Measurements from ENCODE around the gene TOPAZ1. TPM values are rescaled to one million over a fixed set of nuclear protein-coding genes. Genes with fewer than 3 reads are reported as not detected.
A peak's percentile ranks its signal among the peaks of the same experiment; 100 is the strongest.

Gene TOPAZ1
- total RNA-seq, 4 donors from 2014 or later = not detected

DNA sequence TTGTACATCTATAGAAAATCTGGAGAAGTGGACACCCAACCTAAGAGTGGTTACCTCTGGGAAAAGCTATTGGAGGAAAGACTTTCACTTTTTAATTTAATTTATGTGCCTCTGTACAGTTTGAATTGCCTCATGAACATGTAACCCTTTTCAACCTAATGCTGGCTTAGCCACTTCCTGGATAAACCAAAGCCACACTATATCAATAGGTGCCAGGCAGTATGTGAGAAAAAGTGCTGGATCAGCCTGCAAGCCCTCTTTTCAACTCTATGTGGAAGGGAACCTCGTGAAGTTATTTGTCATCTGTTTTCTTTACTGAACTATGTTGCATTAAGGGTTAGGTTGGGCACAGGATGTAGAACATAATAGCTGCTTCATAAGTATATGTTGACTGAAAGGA is 9.3 kb upstream of the TOPAZ1 start:
- TF ChIP-seq, protein P1, sequence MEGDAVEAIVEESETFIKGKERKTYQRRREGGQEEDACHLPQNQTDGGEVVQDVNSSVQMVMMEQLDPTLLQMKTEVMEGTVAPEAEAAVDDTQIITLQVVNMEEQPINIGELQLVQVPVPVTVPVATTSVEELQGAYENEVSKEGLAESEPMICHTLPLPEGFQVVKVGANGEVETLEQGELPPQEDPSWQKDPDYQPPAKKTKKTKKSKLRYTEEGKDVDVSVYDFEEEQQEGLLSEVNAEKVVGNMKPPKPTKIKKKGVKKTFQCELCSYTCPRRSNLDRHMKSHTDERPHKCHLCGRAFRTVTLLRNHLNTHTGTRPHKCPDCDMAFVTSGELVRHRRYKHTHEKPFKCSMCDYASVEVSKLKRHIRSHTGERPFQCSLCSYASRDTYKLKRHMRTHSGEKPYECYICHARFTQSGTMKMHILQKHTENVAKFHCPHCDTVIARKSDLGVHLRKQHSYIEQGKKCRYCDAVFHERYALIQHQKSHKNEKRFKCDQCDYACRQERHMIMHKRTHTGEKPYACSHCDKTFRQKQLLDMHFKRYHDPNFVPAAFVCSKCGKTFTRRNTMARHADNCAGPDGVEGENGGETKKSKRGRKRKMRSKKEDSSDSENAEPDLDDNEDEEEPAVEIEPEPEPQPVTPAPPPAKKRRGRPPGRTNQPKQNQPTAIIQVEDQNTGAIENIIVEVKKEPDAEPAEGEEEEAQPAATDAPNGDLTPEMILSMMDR (IDR thresholded peaks at IDR 0.05) = no peak

DNA sequence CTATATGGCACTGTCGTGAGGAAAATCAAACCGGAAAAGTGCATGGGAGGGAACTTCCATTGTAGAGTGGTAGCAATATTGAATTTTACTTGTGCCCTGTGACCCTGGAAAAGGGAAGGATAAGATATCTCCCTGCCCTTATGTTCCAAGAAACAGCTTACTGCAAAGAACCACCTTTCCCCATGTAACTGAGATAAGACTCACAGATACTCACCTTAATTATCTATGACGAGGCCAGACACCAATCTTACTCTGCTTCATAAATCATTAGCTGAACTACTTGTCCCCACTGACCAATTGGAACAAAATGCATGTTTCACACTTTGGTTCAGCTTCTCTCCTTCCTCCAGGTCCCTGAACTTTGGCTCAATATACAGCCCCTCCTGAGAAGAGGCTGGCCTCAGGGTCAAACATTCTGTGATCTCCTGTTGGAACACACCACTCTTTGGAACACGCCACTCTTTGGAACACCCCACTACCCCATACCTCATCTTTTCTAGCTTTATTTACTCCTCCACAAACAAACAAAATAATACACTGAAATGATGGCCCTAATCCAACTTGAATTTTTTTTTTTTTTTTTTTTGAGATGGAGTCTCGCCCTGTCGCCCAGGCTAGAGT is 6.9 kb upstream of the TOPAZ1 start:
- ATAC-seq (ENCODE audit: low FRiP score) = no peak
- TF ChIP-seq, protein P1 (IDR thresholded peaks at IDR 0.05) = no peak
- DNase-seq (ENCODE audit: low spot score) = no peak

More for the DNA sequence above, 9.3 kb upstream of the TOPAZ1 start:
- DNase-seq (ENCODE audit: low spot score) = no peak
- no peak for ATAC-seq (ENCODE audit: low FRiP score)

DNA sequence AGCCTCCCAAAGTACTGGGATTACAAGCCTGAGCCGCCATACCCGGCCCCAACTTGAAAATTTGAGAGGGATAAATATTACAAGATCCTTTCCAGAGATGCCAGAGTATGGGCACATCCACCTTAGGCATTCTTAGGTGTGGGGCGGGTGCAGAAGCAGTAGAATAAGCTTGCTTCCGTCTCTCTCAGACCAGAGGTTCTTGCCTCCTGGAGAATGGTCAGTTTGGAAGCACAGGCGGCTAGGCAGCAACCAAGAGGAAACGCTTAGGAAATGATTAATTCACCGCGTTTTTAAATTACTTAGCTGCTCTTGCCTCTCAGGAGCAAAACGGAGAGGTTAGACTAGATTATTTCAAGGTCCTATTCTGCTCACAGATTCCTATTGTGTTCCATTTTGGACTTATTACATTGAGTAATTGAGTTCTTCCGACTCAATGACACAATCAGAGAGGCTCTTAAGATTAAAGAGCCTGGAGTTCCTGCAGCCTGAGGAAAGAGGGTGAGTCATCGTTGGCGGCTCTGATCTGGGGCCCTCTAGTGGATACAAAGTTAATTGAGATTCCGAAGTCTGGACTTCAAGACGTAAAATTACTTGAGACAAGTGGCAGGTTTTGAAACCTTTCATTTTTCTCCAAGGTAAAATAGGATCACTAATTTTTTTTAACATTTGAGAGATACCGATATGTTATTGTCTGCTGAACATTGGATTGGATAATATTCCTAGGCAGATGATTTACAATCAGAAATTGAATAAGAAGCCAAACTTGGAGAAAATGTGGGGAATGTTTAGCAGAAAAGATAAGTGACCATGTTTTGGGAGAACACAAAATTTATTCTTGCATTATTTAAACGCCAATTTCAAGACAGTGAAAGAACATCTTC is 5.8 kb upstream of the TOPAZ1 start:
- TF ChIP-seq, protein P1 (IDR thresholded peaks at IDR 0.05) = peak in 1 of 3 donors; percentile 58
- ATAC-seq (ENCODE audit: low FRiP score) (peak; percentile 98), DNase-seq (ENCODE audit: low spot score) (no peak)

DNA sequence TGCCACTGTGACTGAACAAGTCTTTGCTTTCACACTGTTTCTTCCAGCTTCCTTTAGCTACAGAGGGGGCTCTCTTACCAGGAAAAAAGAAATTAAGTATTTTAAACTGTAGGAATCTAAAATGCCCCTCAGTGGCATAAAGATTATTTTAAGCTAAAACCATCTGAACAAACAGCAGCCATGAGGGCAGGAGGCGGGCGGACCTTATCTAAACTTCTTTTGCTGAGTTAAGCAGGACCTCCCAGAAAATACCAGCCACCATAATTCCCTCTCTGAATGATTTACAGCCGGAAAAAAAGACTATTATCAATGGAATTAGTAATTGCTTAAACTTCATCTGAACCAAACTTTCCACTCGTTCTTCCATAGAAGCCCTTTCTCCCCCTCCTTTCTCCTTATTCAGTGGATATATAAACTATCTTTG is 5.2 kb upstream of the TOPAZ1 start:
- TF ChIP-seq, protein P1 (IDR thresholded peaks at IDR 0.05) = no peak
- no peak for DNase-seq (ENCODE audit: low spot score)
- no peak for ATAC-seq (ENCODE audit: low FRiP score)

DNA sequence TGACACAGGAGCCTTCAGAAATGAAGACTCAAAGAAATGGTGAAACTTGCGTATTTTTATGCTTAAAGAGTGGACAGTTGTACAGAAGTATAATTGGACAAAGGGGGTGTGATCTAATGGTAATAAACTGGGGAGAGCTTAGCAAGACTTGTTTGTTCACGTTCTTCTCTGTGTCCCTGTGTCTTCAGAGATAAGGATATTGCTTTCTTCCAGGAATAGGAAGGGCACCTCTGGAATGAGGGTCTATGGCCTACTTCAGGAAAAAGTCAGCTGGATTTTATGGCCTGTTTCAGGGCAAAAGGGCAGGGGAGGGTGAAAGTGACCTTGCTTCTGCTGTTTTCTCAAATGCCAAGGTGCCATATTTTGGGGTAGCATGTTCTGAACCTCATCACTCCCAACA is 4.5 kb upstream of the TOPAZ1 start:
- no peak for DNase-seq (ENCODE audit: low spot score)
- TF ChIP-seq, protein P1 (IDR thresholded peaks at IDR 0.05) = no peak
- no peak for ATAC-seq (ENCODE audit: low FRiP score)

DNA sequence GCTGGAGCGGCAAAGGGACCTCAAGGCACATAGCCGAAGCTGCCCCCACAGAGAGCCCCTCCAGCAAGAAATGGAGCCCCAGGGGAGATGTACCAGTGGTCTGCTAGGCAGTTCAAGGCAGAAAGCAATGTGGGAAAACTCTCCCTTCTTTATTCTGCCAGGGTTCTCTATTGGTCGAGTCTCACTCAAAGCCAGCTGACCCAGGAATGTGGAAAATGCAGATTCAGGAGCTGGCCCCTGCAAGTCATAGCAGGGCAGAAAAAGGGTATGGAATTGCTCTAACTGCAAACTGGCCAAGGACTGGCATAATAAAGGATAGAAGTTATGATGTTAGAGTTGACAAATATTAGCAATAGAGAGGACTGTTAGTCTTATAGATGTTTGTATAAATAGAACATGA is 4.0 kb upstream of the TOPAZ1 start:
- TF ChIP-seq, protein P1 (IDR thresholded peaks at IDR 0.05) = no peak
- DNase-seq (ENCODE audit: low spot score) (no peak), ATAC-seq (ENCODE audit: low FRiP score) (no peak)

Measured in omental fat pad (tissue), 4 donors.